Endodermal cell (in vitro differentiated cells): ENCODE measurements around the gene IFT88. TPM values are rescaled to one million over a fixed set of nuclear protein-coding genes. Genes with fewer than 3 reads are reported as not detected.

Experiments
- DNase-seq: peaks from one replicate; pipeline ENCODE4 v3.0.0-alpha.2; 2017
- H3K27ac ChIP-seq: 2 replicates; pipeline ENCODE4 v1.5.1; 2013; ENCODE audit warnings: mild to moderate bottlenecking, low read depth, low read length, moderate library complexity
- H3K27me3 ChIP-seq: 2 replicates; pipeline ENCODE4 v1.6.1; 2013; ENCODE audit warnings: mild to moderate bottlenecking, low read length, moderate library complexity; ENCODE audit not compliant: insufficient read depth, control insufficient read depth, poor library complexity, severe bottlenecking
- H3K36me3 ChIP-seq: 2 replicates; pipeline ENCODE4 v1.7.0; 2013; ENCODE audit warnings: mild to moderate bottlenecking, low read length, moderate library complexity; ENCODE audit not compliant: control insufficient read depth, insufficient read depth
- H3K4me1 ChIP-seq: one replicate; pipeline ENCODE4 v1.7.0; 2013; ENCODE audit warnings: low read length; ENCODE audit not compliant: control insufficient read depth, insufficient read depth
- H3K4me3 ChIP-seq: 2 replicates; pipeline ENCODE4 v1.5.1; 2013; ENCODE audit warnings: mild to moderate bottlenecking, low read length, moderate library complexity
- H3K9ac ChIP-seq: 2 replicates; pipeline ENCODE4 v1.6.1; 2013; ENCODE audit warnings: mild to moderate bottlenecking, low read length, moderate library complexity; ENCODE audit not compliant: poor library complexity, severe bottlenecking; ENCODE audit errors: extremely low read depth
- H3K9me3 ChIP-seq: 2 replicates; pipeline ENCODE4 v1.6.1; 2013; ENCODE audit warnings: mild to moderate bottlenecking, low read length, moderate library complexity; ENCODE audit not compliant: control insufficient read depth
- H3K27ac Mint-ChIP-seq: 2 replicates; pipeline ENCODE4 v1.8.0; 2020; ENCODE audit warnings: mixed read lengths
- H3K27me3 Mint-ChIP-seq: 2 replicates; pipeline ENCODE4 v1.8.0; 2021; ENCODE audit warnings: mild to moderate bottlenecking, mixed read lengths; ENCODE audit not compliant: insufficient read depth
- H3K36me3 Mint-ChIP-seq: 2 replicates; pipeline ENCODE4 v1.8.0; 2020; ENCODE audit warnings: low read depth, mixed read lengths
- H3K4me1 Mint-ChIP-seq: 2 replicates; pipeline ENCODE4 v1.8.0; 2020; ENCODE audit warnings: mixed read lengths
- H3K4me3 Mint-ChIP-seq: 2 replicates; pipeline ENCODE4 v1.8.0; 2020; ENCODE audit warnings: mild to moderate bottlenecking, moderate library complexity, mixed read lengths
- H3K9me3 Mint-ChIP-seq: 2 replicates; pipeline ENCODE4 v1.8.0; 2020; ENCODE audit warnings: mild to moderate bottlenecking, mixed read lengths
- CTCF ChIP-seq: fragments of 200-600 bp; sonication (generic); conservative IDR thresholded peaks from 2 replicates; pipeline ENCODE4 v1.5.0; 2021; ENCODE audit warnings: antibody characterized with exemption, mild to moderate bottlenecking
- WGBS, 2 experiments: methylation state at CpG; one replicate each; pipeline versions ENCODE4 v1.1.5 to v1.1.7; 2013; ENCODE audit warnings: missing lambda C conversion rate in 2 of 2, mixed read lengths in 1 of 2; ENCODE audit not compliant: insufficient coverage in 1 of 2, insufficient read length in 1 of 2; 5-methylcytosine and 5-hydroxymethylcytosine counted together
- total RNA-seq, 2 donors: library from RNA; stranded (reverse); fragmentation: NEBNext Ultra II Directional in 1 of 2; extraction: Animal tissue kit (Norgen Biotek cat#: 25700) in 1 of 2; gene quantifications; 2 replicates in 1 of 2; 3 replicates in 1 of 2; pipeline ENCODE4 v1.2.1, GENCODE V29; 2021

Gene IFT88
- total RNA-seq, 2 donors from 2014 or later, result 15.2 to 18.7 TPM

- Mint-ChIP-seq H3K9me3 (no peaks in the 10 kb centered on the region), H3K4me3 (no peak overlapping the region), H3K36me3 (peaks cover 18% of the 10 kb centered on the region), H3K4me1 (no peaks in the 10 kb centered on the region), H3K27me3 (no peaks in the 10 kb centered on the region), H3K27ac (no peak overlapping the region)
- no peak for TF ChIP-seq CTCF
- Histone ChIP-seq H3K36me3 (no peaks in the 10 kb centered on the region), H3K9ac (no peak overlapping the region), H3K27ac (no peak overlapping the region), H3K4me1 (no peaks in the 10 kb centered on the region), H3K9me3 (no peaks in the 10 kb centered on the region), H3K4me3 (no peak overlapping the region), H3K27me3 (no peaks in the 10 kb centered on the region)
- no peak for DNase-seq
- WGBS, 2 experiments, result 62 to 75% methylated on average over 4 to 5 of the region's 5 CpGs
These were observed 91.6 kb downstream of the IFT88 start for GRCh38 chr13:20658451-20659040.

GRCh38 chr13:20664351-20664750 lies 97.4 kb downstream of the IFT88 start:
- Mint-ChIP-seq H3K36me3 (peaks cover 10% of the 10 kb centered on the region), H3K27ac (no peak overlapping the region), H3K4me3 (no peak overlapping the region), H3K4me1 (no peaks in the 10 kb centered on the region), H3K27me3 (no peaks in the 10 kb centered on the region), H3K9me3 (no peaks in the 10 kb centered on the region)
- no peak for DNase-seq
- Histone ChIP-seq H3K4me1 (no peaks in the 10 kb centered on the region), H3K9ac (no peak overlapping the region), H3K9me3 (no peaks in the 10 kb centered on the region), H3K4me3 (no peak overlapping the region), H3K27me3 (no peaks in the 10 kb centered on the region), H3K27ac (no peak overlapping the region), H3K36me3 (peaks cover 3% of the 10 kb centered on the region)
- TF ChIP-seq CTCF, result no peak

GRCh38 chr13:20666948-20667347 lies 100.0 kb downstream of the IFT88 start:
- Histone ChIP-seq H3K4me3 (no peak overlapping the region), H3K9me3 (no peaks in the 10 kb centered on the region), H3K27ac (no peak overlapping the region), H3K4me1 (no peaks in the 10 kb centered on the region), H3K27me3 (no peaks in the 10 kb centered on the region), H3K9ac (no peak overlapping the region), H3K36me3 (peaks cover 3% of the 10 kb centered on the region)
- Mint-ChIP-seq H3K36me3 (peaks cover 13% of the 10 kb centered on the region), H3K27me3 (no peaks in the 10 kb centered on the region), H3K4me3 (no peak overlapping the region), H3K27ac (no peak overlapping the region), H3K9me3 (no peaks in the 10 kb centered on the region), H3K4me1 (no peaks in the 10 kb centered on the region)
- DNase-seq, result no peak
- WGBS, 2 experiments, result 91 to 97% methylated on average over 4 of the region's 4 CpGs
- no peak for TF ChIP-seq CTCF
